Measurements from ENCODE around the gene MFGE8.

The MFGE8 gene

DNA sequence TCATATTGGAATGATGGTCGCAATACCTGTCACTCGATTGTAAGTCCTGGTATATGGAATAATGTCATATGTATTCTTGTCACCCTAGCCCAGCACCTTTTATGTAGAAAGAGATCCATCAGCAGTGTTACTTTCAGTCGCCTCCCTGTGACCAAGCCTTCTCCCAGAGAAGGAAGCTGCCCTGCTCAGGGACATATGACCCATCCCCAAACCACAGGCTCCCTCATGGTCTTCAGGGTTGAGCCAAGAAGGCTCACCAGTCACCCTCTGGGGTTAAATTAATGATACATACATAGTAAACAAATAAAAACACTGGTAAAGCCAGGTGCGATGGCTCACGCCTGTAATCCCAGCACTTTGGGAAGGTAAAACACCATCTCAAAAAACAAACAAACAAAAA lies 4.6 kb upstream of the MFGE8 start:
- no peak for DNase-seq

- DNase-seq = no peak
Observed at GRCh38 chr15:88915354-88915753, 2.2 kb upstream of the MFGE8 start.

DNA sequence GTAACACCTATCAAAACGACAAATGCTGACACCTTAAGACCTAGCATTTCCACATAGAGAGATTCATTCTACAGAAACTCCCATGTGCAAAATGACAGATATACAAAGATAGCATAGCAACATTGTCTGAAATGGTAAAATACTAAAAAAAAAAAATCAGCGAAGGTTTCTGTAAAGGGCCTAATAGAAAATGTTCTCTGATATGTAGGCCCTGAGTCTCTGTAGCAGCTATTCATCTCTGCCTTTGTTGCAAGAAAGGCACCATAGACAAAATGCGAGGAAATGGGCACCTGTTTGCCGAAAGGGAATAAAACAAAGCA lies 631 bp upstream of the MFGE8 start:
- no peak for DNase-seq

DNA sequence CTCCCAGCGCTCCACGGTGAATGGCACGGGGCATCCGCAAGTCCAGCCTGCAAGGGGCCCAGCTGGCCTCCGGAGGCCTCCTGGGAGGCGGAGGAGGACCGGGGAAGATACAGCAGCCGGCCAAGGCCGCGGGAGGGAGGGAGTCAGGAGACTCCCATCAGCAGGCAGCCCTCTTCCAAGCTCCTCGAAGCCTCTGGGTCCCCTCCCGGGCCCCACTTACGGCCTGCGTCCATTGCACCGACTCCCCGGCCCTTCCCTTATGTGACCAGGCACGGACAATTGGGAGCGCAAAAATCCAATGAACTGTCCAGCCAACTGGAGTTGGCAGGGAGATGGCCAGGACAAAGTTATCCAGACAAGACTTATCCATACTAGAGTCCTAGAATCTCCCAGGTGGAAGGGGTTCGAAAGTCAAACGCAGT lies 668 bp downstream of the MFGE8 start:
- no peak for DNase-seq

GRCh38 chr15:88911766-88912118 lies 1.4 kb downstream of the MFGE8 start:
- no peak for DNase-seq

GRCh38 chr15:88909956-88910831 lies 3.0 kb downstream of the MFGE8 start:
- DNase-seq = no peak

- no peak for DNase-seq
Observed at GRCh38 chr15:88908697-88909621, 4.2 kb downstream of the MFGE8 start.

DNA sequence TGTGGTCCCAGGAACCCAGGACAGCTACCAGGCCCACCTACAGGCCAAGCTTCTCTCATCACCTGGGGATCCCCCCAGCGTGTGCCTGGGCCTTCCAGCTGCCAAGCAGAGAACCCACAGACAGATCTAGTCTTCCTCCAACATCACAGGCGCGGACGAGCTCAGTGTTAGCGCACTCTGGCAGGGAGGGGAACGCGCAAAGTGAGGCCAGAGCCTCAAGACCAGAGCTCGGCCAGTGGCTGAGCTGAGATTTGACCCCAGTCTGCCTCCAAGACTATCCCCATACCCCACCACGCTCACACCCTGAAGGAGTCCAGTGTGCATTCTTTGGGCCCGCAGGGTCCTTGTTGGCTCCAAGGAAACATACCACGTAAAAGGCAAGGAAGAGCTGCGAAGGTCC lies 5.1 kb downstream of the MFGE8 start:
- no peak for DNase-seq

DNA sequence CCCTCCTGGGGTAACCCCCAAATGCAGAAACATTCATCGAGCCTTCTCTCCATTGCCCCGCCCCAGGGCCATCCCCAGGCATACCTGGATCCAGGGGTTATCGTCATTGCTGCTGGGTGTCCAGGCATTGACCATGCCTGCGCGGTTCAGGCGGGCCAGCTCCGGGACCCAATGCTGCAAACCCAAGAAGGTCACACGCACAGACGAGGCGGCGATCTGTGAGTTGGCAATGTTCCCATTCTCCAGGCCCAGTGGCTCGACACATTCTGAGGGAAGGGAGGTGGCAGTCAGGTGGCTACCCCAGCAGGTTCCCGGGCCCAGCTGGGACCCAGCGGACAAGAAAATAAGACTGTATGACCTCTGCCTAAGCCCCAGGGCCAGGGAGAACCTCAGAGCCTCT lies 6.1 kb downstream of the MFGE8 start:
- no peak for DNase-seq

- no peak for DNase-seq
Observed at GRCh38 chr15:88906551-88906950, 6.6 kb downstream of the MFGE8 start.

- DNase-seq = no peak
Observed at GRCh38 chr15:88906130-88906529, 7.0 kb downstream of the MFGE8 start.

DNA sequence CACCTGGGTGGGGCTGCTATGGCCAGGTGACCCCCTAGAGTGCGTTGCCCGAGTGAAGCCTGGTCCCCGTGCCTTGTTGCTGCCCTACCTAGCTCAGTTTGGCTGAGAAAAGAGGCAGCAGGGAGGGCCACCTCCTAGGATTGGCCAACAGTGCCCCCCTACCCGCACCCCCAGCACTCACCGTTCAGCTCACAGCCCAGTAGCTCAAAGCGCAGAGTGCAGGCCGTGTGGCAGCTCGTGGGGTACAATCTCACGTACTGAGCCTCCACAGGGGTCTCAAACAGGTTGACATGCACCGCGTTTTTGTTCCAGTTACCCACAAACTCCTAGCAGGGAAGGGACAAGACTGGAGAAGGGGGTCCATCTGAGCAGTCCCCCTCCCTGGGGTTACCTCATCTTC lies 7.6 kb downstream of the MFGE8 start:
- no peak for DNase-seq

- peak; percentile 89 for DNase-seq
Observed at GRCh38 chr15:88904624-88905327, 8.4 kb downstream of the MFGE8 start.

- no peak for DNase-seq
Observed at GRCh38 chr15:88904257-88904623, 8.9 kb downstream of the MFGE8 start.

- DNase-seq = no peak
Observed at GRCh38 chr15:88902846-88903245, 10.3 kb downstream of the MFGE8 start.

DNA sequence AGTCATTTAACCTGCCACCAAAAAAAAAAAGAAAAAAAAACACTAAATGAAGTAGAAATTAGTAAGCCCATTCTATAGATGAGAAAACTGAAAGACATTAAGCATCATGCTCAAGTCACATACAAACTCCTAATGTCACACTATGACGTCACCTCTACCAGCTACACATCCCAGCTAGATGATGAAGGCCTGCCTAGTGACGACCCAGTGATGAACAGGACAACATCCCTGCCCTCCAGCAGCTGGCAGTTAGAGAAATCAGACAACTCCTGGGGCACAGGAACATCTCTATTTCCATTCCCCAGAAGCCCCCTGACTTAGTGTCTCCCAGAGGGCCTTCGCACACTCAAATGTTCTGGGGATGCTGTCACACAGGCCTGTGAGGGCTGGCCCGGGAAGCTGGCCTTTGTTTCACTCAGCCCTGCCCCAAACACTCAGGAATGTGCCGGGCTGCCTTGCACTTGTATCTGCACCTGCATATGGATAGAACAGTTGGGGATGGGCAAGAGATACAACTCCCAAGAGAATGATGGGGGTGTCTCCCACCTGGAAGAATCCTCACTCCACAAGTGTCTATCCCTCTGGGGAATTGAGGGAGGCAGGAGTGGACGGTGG lies 10.9 kb downstream of the MFGE8 start:
- DNase-seq = no peak

DNA sequence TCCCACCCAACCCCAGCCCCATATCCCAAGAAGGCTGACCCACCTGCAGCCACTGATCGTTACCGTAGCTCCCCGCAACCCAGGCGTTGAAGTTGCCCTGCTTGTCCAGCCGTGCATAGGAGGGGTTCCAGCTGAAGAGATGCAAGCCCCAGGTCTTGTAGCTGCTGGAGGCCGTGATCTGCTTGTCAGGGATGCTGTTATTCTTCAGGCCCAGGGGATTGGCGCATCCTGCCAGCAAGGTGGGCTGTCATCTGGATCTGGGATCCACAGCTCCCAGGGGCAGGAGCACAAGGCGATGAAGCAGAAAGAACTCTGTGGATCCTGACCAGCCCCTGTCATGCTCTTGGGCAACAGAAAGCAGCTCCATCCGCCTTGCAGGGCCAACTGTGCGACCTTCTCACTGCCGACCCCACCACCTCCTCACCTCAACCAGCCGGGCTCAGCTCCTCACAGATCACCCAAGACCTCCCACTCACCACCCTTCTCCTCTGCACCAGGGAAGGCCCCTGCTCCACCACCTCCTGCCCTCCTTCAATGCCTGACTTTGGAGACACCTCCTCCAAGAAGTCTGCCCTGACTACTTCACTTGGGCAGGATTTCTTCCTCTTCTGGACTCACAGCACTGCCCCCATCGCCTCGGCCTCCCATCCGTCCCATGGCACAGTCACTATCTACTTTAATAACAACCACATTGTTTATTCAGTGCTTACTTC lies 11.5 kb downstream of the MFGE8 start:
- DNase-seq = no peak

DNA sequence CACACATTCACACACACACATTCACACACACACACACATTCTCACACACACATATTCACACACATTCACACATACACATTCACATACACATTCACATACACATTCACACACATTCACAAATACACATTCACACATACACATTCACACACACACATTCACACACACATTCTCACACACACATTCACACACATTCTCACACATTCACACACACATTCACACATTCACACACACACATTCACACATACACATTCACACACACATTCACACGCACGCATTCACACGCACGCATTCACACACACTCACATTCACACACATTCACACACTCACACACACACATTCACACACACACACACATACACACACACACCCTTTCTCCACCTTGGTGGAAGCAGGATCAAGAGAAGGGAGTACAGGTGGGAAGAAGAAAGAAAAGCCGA lies 12.2 kb downstream of the MFGE8 start:
- no peak for DNase-seq

- no peak for DNase-seq
Observed at GRCh38 chr15:88900309-88900981, 12.7 kb downstream of the MFGE8 start.

- DNase-seq = no peak
Observed at GRCh38 chr15:88899251-88899650, 13.9 kb downstream of the MFGE8 start.

DNA sequence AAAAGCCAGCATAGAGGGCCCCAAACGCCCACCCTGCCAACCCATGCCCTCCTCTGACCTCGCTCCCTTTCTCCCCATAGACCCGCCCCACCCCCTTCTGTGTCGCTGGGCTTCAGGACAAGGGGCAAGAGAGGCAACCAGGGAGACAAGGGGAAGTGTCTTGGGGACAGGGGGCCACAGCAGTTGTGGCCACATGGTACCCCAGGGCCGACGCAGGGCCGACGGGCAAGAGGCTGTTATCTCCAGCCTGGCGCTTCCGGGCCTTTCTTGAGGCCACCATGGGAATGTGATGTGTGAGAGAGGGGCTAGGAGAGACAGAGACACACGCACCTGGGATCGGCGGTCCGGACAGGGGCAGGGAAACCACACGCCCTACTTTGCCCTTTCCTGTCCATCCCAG lies 14.4 kb downstream of the MFGE8 start:
- DNase-seq = no peak

Measured in activated T-cell treated with anti-CD3 and anti-CD28 coated beads for 4 hours (primary cell).